Activated T-helper 1 cell treated with anti-CD3 and anti-CD28 coated beads, Interleukin-12 subunit alpha, Interleukin-12 subunit beta, Interleukin-2, Interleukin-4 antibody, amounts not matched to agents 30 ng/mL and 10 ng/mL and 1 ng/mL, durations not matched to agents 14 hours and 24 hours and 36 hours (primary cell): ENCODE results near the gene SLC28A1. TPM values are rescaled to one million over a fixed set of nuclear protein-coding genes. Genes with fewer than 3 reads are reported as not detected.

Experiments used
- DNase-seq: peaks from one replicate; pipeline ENCODE4 v3.0.0; 2021; ENCODE audit warnings: low spot score
- H3K27ac Mint-ChIP-seq: one replicate; pipeline ENCODE4 v1.8.0; 2021; ENCODE audit warnings: mild to moderate bottlenecking, mixed read lengths
- H3K27me3 Mint-ChIP-seq: one replicate; pipeline ENCODE4 v1.8.0; 2022; ENCODE audit warnings: mild to moderate bottlenecking, moderate library complexity, mixed read lengths; ENCODE audit not compliant: insufficient read depth
- H3K36me3 Mint-ChIP-seq: one replicate; pipeline ENCODE4 v1.8.0; 2021; ENCODE audit warnings: low read depth, mixed read lengths
- H3K4me1 Mint-ChIP-seq: one replicate; pipeline ENCODE4 v1.8.0; 2021; ENCODE audit warnings: low read depth, mixed read lengths
- H3K4me3 Mint-ChIP-seq: one replicate; pipeline ENCODE4 v1.8.0; 2021; ENCODE audit warnings: mild to moderate bottlenecking, moderate library complexity, mixed read lengths
- H3K9me3 Mint-ChIP-seq: one replicate; pipeline ENCODE4 v1.8.0; 2021; ENCODE audit warnings: mixed read lengths
- intact Hi-C: fragments of 100-400 bp; cut with micrococcal nuclease; formaldehyde crosslinking; loops from one replicate; pipeline ENCODE4 v1.15.1; 2024
- total RNA-seq: library from RNA; stranded (reverse); gene quantifications from 2 replicates; pipeline ENCODE4 v1.2.3, GENCODE V29; 2022

The SLC28A1 gene
- total RNA-seq, 1 donor from 2014 or later, result not detected

DNA sequence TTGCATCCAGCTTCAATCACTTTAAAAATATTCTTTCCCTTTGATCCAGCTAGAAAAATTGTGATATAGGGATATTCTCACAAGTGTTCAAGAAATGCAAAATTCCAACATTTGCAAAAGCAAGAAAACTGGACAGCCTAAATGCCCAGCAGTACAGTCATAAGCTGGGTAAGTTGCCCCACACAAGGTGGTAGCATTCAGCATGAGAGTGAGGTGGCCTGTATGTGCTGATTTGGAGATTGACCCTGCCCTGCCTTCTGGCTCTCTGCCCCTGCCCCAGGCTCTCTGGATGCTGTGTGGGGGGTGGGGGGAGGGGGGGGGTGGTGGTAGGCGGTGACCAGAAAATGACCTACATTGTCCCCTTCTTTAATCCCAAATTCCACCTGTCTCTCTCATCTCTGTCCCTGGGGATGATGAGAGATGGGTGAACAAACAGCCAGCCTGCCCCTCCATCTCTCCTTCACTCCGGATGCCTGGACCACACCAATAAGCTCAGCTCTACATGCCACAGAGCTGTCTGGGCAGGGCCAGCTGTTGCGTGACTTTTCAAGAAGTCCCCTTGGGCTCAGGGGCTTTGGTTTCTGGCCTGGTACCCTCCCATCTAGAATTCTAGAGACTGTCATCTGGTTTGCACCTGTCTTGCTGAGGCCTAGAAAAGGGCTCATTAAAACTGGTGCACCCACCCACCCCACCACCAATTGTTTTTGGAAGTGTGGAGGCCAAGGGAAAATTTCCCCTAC, 42.2 kb downstream of the SLC28A1 start:
- Mint-ChIP-seq H3K36me3 (no peaks in the 10 kb centered on the region), H3K9me3 (no peaks in the 10 kb centered on the region), H3K4me1 (peaks cover 6% of the 10 kb centered on the region), H3K4me3 (no peak overlapping the region), H3K27me3 (no peaks in the 10 kb centered on the region), H3K27ac (no peak overlapping the region)
- intact Hi-C loops, result no loop called here
- no peak for DNase-seq

GRCh38 chr15:84928843-84929168, 44.3 kb downstream of the SLC28A1 start:
- peaks cover 6% of the 10 kb centered on the region for H3K4me1 Mint-ChIP-seq
- no peak overlapping the region for H3K4me3 Mint-ChIP-seq
- H3K36me3 Mint-ChIP-seq, result no peaks in the 10 kb centered on the region
- no peaks in the 10 kb centered on the region for H3K27me3 Mint-ChIP-seq
- H3K27ac Mint-ChIP-seq, result no peak overlapping the region
- no peak for DNase-seq
- no peaks in the 10 kb centered on the region for H3K9me3 Mint-ChIP-seq
- intact Hi-C loops, result loop anchor here (1.0 to 2.0 kb wide), 7 partner anchors 51 to 359 kb away; partner anchors contain the start of genes PDE8A and WDR73

- no peak for DNase-seq
- Mint-ChIP-seq H3K27me3 (no peaks in the 10 kb centered on the region), H3K4me3 (no peak overlapping the region), H3K36me3 (no peaks in the 10 kb centered on the region), H3K27ac (no peak overlapping the region), H3K9me3 (no peaks in the 10 kb centered on the region), H3K4me1 (peaks cover 6% of the 10 kb centered on the region)
- intact Hi-C loops, result loop anchor here (2.0 kb wide), 1 partner anchor 51 kb away; the partner anchor contains the start of gene PDE8A
These were observed 45.5 kb downstream of the SLC28A1 start for GRCh38 chr15:84929795-84930603.

DNA sequence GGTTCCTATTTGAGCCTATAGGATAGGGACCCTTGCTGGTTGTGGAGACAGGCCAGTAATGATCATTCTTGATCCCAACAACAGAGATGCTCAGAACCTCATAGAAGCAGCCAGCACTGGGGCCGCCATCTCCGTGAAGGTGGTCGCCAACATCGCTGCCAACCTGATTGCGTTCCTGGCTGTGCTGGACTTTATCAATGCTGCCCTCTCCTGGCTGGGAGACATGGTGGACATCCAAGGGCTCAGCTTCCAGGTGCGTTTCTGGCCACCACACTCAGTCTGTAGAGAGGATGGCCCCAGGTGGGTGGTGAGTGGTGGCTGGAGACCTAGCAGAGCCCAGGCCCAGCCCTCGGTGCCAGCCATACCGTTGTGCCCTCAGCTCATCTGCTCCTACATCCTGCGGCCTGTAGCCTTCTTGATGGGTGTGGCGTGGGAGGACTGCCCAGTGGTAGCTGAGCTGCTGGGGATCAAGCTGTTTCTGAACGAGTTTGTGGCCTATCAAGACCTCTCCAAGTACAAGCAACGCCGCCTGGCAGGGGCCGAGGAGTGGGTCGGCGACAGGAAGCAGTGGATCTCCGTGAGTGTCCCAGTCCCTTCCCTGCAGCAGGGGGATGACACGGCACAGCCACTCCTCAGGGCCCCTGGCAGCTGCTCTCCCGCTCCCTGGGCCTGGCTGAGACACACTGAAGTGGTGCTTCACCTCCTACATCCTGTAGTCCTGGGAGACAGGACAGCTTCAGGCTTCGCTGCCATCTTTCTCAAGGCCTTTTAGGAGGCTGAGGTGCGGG, 50.7 kb downstream of the SLC28A1 start:
- Mint-ChIP-seq H3K27ac (no peak overlapping the region), H3K9me3 (no peaks in the 10 kb centered on the region), H3K4me1 (peaks cover 4% of the 10 kb centered on the region), H3K27me3 (peaks cover 5% of the 10 kb centered on the region), H3K36me3 (no peaks in the 10 kb centered on the region), H3K4me3 (no peak overlapping the region)
- DNase-seq, result no peak
- intact Hi-C loops, result no loop called here

DNA sequence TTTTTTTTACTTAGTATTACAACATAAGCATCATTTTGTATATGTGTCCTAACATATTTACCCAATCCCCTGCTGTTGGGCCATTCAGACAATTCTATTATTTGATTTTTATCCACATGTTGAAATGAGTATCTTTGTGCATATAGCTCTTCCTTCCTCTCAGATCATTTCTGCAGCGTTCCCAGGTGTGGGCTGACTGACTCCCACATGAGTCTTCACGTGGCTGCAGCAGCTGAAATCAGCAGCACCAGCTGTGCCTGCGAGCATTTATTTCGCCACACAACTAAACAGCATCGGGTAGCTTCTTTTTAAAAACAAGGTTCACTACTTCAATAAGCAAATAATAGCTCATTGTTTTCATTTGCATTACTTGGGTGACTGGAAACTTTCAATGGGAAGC, 52.7 kb downstream of the SLC28A1 start:
- Mint-ChIP-seq H3K27ac (no peak overlapping the region), H3K4me1 (peaks cover 4% of the 10 kb centered on the region), H3K36me3 (no peaks in the 10 kb centered on the region), H3K27me3 (peaks cover 5% of the 10 kb centered on the region), H3K9me3 (no peaks in the 10 kb centered on the region), H3K4me3 (no peak overlapping the region)
- intact Hi-C loops, result no loop called here
- DNase-seq, result no peak

GRCh38 chr15:84938726-84939125, 54.3 kb downstream of the SLC28A1 start:
- Mint-ChIP-seq H3K4me1 (peaks cover 4% of the 10 kb centered on the region), H3K36me3 (no peaks in the 10 kb centered on the region), H3K4me3 (no peak overlapping the region), H3K27ac (no peak overlapping the region), H3K27me3 (peaks cover 5% of the 10 kb centered on the region), H3K9me3 (no peaks in the 10 kb centered on the region)
- intact Hi-C loops, result no loop called here
- DNase-seq, result no peak

DNA sequence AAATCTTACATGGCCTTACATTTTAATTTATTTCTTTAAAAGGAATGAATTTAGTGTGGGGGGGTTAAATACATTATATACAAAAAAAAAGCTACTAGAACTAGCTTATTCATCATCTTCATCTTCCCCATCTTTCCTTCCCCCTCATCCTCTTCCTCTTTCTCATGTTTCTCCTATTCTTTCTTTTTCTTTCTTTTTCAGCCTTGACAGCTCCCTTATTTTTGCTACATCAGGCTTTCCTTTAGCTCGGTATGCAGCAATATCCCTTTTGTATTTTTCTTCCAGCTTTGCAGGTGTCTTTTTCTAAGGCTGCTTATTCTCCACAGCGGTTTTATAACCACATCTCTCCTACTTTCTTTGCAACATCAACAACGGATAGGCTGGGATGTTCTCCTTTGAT, 55.9 kb downstream of the SLC28A1 start:
- peaks cover 4% of the 10 kb centered on the region for H3K4me1 Mint-ChIP-seq
- no peak overlapping the region for H3K27ac Mint-ChIP-seq
- H3K27me3 Mint-ChIP-seq, result peaks cover 5% of the 10 kb centered on the region
- no peak overlapping the region for H3K4me3 Mint-ChIP-seq
- no peaks in the 10 kb centered on the region for H3K36me3 Mint-ChIP-seq
- intact Hi-C loops, result no loop called here
- DNase-seq, result no peak
- no peaks in the 10 kb centered on the region for H3K9me3 Mint-ChIP-seq

GRCh38 chr15:84942456-84942855, 58.0 kb downstream of the SLC28A1 start:
- intact Hi-C loops, result no loop called here
- peaks cover 7% of the 10 kb centered on the region for H3K27me3 Mint-ChIP-seq
- H3K9me3 Mint-ChIP-seq, result no peaks in the 10 kb centered on the region
- no peak for DNase-seq
- H3K4me3 Mint-ChIP-seq, result no peak overlapping the region
- no peaks in the 10 kb centered on the region for H3K36me3 Mint-ChIP-seq
- no peak overlapping the region for H3K27ac Mint-ChIP-seq
- H3K4me1 Mint-ChIP-seq, result no peaks in the 10 kb centered on the region

DNA sequence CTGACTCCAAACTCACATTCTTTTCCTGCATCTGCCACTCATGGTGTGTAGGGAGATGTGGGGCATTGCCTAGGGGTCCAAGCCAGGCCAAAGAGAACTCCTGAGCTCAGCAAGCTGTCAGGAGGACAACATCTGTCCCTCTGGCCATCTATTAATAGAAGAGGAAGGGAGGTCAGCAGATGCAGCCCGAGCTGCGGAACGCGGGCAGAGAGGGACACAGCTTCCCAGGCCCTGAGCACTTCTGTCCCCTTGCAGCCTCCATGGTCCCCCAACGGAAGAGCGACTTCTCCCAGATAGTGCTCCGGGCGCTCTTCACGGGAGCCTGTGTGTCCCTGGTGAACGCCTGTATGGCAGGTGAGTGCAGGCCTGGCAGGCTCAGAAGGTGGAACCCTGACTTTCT, 59.8 kb downstream of the SLC28A1 start:
- Mint-ChIP-seq H3K4me3 (no peak overlapping the region), H3K27ac (no peak overlapping the region), H3K4me1 (no peaks in the 10 kb centered on the region), H3K36me3 (no peaks in the 10 kb centered on the region), H3K9me3 (no peaks in the 10 kb centered on the region), H3K27me3 (peaks cover 2% of the 10 kb centered on the region)
- no peak for DNase-seq
- intact Hi-C loops, result no loop called here

DNA sequence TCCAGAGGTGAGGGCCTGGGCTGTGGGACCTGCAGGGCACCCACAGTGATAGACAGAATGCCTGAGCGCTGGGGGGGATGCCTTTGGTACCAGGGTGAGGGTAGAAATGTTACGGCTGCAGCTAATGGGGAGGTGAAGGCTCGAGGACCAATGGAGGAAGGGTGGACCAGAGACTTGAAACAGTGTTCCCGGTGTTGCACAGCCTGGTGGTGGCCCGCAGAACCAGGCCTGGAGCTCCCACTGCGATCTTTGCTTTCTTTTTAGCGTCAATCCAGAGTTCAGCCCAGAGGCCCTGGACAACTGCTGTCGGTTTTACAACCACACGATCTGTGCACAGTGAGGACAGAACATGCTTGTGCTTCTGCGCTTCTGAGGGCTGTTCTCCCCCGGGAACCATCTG, 60.4 kb downstream of the SLC28A1 start:
- Mint-ChIP-seq H3K4me1 (no peaks in the 10 kb centered on the region), H3K36me3 (no peaks in the 10 kb centered on the region), H3K4me3 (no peak overlapping the region), H3K27ac (no peak overlapping the region), H3K27me3 (peaks cover 2% of the 10 kb centered on the region), H3K9me3 (no peaks in the 10 kb centered on the region)
- DNase-seq, result no peak
- intact Hi-C loops, result no loop called here

GRCh38 chr15:84946772-84947489, 62.5 kb downstream of the SLC28A1 start:
- Mint-ChIP-seq H3K4me1 (no peaks in the 10 kb centered on the region), H3K27ac (no peak overlapping the region), H3K9me3 (no peaks in the 10 kb centered on the region), H3K4me3 (no peak overlapping the region), H3K36me3 (no peaks in the 10 kb centered on the region), H3K27me3 (peaks cover 2% of the 10 kb centered on the region)
- DNase-seq, result no peak
- intact Hi-C loops, result no loop called here

DNA sequence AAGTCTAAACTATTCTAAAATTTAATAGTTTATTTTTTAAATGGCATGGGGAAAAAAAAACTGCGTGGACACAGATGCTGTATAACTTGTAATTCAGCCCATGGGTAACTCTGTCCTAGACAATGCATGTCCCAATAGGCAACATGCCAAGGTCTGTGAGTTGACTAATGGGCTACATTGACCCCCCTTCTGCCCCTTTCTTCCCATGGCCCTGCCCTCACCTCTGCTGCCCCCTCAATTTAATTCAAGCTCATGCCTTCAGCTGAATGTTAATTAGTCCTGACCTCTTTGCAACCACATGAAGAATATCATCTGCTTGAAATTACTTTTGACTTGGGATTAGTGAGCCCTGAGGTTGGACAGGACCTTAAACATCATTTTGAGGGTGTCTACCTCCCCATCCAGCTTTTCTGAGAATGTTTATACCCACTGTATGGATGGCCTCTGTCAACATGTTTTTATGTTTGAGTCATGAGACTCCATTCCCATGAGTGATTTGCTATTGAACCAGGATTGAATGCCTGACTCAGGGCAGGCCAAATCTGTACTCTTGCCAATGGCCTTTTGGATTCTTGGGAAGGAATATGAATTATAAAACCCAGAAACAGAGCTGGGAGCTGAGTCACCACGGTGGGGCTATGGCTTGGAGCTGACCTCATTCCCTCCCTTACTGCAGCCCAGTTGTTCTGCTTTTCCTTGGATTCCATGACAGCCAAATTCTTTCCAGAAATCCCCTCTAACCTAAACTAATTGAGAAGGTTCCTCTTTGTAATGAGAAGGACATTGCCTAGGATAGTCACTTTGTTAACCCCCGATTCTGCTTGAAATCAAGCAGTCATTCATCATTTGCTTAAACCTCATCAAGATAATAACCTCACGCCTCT, 63.7 kb downstream of the SLC28A1 start:
- H3K4me1 Mint-ChIP-seq, result no peaks in the 10 kb centered on the region
- H3K4me3 Mint-ChIP-seq, result no peak overlapping the region
- no peak for DNase-seq
- intact Hi-C loops, result no loop called here
- no peaks in the 10 kb centered on the region for H3K9me3 Mint-ChIP-seq
- H3K27ac Mint-ChIP-seq, result no peak overlapping the region
- H3K36me3 Mint-ChIP-seq, result no peaks in the 10 kb centered on the region
- H3K27me3 Mint-ChIP-seq, result peaks cover 4% of the 10 kb centered on the region
